Activated CD4-positive, alpha-beta T cell treated with anti-CD3 and anti-CD28 coated beads, Interleukin-10, Interleukin-2, amounts not matched to agents 100 ng/mL and 50 ng/mL, durations not matched to agents 16 hours and 8 hours (primary cell): ENCODE data around the gene IMMP2L.

Experiments
- DNase-seq: peaks from one replicate; pipeline ENCODE4 v3.0.0-alpha.2; 2020

IMMP2L gene

DNA sequence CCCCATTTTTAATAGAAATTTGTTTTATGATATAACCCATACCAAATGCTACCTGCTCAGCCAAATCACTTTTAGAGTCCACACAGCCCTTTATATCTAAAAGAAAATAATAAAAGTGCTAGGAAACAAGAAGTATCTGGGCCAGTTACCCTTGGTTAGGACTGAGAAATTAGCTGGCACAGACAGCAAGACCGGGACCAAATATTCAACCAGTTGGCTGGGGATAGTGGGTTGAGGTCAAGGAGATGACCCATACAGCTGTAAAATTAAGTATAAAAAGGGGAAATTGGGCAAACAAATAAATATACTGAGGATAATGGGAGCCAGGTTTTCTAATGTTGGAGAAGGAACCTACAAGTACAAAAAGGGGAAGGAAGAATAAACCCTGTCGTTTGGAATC lies 174.3 kb downstream of the IMMP2L start:
- DNase-seq: no peak

DNA sequence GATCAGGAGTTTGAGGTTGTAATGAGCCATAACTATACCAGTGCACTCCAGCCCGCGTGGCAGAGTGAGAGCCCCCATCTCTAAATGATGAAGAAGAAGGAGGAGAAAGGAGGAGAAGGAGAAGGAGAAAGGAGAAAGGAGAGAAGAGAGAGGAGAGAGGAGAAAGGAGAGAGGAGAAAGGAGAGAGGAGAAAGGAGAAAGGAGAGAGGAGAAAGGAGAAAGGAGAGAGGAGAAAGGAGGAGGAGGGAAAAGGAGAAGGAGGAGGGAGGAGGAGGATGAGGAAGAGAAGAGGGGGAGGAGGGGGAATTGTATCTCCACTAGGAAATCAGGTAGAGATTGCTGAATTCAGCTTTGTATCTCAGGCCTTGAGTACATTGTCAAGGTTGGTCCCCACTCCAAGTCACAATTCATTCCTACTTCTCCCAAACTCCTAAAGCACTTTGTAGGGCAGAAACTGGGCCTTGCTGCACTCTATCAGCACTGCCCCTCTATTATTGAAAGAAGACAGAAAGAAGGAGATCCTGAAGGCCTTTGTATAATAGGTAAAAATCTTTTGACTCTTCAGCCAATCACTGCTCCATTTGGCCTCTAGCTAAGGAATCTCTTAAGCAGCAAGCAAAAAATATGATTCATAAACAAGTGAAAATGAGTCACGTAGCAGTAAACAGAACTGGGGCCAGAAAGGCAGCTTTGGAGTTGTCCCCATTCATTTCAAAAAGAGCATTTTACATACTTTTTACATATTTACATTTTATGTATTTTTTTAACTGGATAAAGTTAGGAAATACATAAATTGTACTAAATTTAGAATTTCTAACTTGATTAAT lies 178.0 kb downstream of the IMMP2L start:
- DNase-seq: peak; percentile 6

DNA sequence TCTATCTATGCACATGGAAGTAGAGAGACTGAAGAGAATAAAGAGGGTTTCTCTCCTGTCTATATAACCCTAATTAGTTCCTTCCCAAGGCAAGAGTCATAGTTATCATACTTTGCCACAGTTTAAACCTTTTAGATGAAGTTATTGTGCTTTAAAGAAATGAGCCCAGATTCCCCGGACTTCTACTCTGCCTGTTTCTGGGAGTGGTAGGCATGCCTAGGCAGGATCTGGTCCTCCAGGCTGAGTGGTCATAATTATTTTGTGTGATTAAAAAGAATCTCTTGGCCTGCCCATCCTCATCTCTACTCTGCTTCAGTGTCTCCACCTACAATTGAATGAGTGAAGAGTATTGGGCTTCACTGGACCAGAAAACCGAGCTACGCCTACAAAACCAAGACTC lies 179.2 kb downstream of the IMMP2L start:
- no peak for DNase-seq

DNA sequence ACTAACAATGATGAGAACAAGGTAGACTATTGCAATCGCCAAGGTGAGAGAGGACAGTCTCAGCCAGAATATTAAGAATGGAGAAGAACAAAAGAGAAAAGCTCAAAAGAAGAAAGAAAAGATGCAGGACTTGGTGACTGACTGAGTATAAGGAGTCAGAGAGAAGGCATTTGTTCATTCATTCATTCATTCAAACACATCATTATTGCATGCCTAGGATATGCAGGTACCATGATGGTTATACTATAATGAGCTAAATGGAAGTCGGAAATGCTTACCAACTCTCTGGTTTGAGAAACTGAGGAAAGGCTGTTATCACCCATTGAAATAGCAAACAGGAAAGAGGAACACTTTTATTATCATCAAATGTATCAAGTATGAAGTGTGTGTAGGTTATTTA lies 180.7 kb downstream of the IMMP2L start:
- DNase-seq: no peak

DNA sequence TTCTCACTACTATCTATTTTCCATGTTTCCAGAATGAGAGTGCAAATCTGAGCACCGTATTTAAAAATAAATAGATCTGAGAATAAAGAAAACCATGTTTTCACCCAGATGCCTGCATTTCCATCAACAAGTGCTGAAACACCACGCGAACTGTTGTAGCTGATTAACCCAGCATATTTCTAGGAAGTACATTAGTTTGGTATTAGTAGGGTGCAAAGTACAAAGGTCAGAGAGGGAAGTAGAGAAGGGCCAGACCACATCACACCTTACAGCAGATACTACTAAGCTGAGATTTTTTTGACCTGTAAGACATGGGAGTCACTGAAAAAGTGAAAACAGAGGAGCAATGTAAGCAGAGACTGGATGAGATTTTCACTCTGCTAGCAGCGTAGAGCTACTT lies 181.3 kb downstream of the IMMP2L start:
- DNase-seq: no peak

DNA sequence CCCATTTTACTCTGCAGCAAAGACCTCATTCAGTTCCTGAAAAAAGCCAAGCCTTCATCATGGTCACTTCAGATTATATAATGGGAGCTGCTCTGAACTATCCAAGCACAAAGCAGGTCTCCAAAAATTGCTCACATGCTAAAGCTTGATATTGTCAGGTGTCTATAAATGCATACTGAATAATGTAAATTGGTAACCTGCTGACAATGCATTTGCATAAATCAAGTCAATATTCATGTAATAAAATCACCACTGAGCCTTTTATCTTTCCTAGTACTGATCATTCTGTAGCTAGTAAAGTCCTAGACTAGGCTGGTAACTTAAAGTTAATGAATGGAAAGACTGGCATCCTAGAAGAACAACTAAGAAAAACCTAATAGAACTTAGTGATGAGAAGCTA lies 188.3 kb downstream of the IMMP2L start:
- DNase-seq: no peak

DNA sequence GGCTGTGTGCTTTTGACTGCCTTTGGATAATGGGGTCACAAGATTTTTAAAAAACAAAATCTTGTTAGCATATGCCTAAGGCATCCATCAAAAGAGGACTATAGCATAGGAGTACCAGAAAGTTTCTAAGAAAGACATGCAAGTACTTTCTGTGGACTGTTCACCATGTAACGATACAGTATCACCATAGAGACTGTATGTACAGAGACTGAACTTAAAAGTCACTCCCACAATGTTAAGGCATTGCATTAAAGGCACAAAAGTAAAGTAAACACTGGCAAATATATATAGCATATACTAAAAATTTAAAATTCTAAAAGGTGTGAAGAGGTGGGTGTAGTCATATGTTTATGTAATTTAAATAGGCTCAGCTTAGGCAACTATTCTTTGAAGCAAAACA lies 190.9 kb downstream of the IMMP2L start:
- no peak for DNase-seq

DNA sequence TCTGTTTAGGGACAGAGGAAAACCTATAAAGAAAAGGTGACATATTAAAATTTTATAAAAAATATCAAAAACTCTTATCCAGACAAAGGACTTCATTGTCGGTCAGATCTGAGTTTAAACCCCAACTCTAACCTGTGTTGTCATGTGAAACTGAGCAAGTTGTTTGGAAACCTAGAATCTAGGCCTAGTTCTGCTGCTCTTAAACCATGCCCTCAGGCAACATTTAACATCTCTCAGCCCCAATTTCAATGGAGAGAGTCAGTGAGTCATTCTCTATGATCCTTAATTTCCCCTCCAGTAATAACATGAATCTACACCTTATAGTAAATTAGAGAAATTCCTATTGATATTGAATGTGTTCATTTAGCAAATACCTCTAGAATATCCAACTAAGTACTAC lies 192.3 kb downstream of the IMMP2L start:
- no peak for DNase-seq

DNA sequence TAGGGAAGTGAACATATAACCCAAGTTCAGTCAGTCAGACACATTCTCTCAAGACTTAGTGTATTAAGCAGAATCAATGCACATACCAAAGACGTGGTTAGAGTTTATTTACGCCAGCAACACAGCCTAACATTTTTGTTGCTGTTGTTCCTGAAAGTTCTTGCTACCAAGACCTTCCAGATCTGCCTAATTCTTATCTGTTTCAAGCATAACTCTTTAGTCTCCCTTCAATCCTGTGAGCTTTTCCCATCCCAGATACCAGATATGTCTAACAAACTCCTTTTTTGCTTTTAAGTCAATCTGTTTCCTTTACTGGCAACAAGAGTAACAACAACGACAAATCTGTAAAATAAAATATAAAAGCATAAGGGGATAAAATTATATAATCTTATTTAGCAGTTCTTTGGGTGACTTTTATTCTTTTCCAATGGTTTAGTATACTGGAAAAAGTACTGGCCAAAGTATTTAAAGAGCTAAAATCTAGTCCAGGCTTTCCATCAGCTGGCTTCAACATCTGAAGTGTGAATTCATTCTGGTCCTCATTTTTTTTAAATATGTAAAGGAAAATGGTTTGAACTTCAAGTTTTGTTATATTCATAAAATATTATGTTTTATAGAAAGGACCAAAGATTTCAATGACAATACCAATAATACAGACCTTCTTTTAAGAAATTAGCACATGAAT lies 193.8 kb downstream of the IMMP2L start:
- no peak for DNase-seq

DNA sequence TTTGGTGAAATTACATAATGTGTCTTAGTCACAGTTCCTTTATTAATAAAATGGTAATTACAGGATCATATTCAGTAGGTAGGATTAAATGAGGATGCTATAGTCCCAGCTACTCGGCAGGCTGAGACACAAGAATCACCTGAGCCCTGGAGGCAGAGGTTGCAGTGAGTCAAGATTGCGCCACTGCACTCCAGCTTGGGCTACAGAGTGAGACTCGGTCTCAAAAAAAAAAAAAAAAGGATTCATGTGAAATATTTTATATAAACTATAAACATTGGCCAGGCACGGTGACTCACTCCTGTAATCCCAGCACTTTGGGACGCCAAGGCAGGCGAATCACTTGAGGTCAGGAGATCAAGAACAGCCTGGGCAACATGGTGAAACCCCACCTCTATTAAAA lies 197.9 kb downstream of the IMMP2L start:
- no peak for DNase-seq

DNA sequence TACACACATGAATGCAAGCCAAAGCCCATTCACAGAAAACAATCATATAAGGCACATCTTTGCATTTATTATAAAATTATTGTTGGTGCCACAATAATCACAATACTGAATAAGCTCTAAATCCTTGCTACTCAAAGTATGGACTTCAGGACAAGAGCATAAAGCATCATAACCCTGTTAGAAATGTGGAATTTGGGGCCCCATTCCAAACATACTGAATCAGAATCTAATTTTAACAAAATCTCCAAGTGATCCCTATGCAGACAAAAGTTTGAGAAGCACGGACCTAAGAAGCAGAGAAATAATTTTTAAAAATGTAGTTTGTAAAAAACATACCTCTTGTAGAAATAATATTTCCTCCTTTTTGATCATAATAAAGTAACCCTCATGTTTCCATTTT lies 199.2 kb downstream of the IMMP2L start:
- no peak for DNase-seq

DNA sequence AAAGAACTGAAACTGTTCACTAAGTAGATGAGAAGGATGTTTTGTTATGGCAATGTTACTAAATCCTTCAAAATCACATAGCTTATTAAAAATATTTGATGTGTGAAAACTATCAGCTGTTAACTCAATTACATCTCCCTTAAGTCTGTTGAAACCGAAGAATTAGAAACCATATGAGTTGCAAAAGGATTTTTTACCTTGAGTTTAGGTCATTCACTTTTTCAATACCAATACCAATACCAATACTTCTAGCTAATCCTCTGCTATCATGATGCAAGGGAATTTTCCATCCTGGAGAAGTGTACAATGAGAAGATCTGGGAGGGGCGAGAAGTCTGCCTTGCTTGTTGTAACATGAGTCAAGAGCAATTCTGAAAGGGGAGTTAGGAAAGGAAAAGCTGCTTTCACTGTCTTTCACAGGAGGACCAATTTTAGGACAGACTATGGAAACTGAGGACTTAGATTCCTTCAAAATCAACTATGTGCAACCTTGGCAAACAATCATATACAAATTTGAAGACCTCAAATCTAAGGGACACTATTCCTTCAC lies 199.7 kb downstream of the IMMP2L start:
- DNase-seq: no peak

DNA sequence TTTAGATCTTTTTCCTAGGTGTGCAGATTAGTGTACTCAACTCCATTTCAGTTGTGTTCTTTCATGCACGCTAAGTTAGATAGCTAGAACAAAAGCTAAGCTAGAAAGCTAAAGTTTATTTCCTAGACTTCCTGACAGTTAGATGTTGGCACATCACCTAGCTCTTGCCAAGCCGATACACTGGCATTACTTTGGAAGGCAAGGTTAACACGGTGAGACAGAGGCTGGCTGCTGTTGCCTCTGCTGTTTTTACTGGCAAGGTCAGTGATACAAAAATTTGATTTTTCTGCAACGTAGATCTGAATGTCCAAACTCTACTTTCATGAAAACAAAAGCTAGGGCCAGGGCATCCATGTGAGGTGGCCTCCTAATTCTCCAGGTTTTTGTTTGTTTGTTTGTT lies 203.4 kb downstream of the IMMP2L start:
- DNase-seq: no peak

DNA sequence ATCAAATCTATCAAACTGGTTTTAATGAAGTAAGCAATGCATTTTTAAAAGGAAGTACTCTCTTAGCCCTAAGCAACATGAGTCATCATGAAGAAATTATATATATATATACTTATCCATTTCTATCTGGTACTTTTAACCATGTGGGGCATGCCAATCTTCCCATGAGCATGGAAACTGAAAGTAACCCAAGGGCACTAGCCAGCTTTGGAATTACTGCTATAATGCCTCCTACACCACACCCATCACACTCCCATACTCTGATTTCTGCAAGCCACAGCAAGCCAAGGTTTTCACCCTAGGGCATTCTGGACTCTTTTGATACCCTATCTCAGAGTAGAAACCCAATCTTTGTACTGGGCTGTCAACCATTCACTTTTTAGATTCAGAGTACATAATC lies 204.6 kb downstream of the IMMP2L start:
- DNase-seq: no peak

DNA sequence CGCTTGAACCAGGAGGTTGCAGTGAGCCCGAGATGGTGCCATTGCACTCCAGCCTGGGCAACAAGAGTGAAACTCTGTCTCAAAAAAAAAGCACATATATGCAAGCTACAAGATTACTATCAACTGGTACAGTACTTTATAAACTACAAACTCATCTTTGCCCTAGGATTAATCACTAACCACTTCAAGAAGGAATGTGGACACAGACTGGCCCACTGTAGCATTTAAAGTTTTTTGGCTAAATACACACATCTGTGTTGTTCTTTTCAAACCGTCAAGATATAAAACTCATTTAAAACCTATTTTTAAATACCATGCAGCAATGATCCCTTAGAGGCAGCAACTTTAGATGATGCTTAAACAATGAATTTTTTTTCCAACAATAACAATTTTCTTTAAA lies 205.4 kb downstream of the IMMP2L start:
- no peak for DNase-seq

DNA sequence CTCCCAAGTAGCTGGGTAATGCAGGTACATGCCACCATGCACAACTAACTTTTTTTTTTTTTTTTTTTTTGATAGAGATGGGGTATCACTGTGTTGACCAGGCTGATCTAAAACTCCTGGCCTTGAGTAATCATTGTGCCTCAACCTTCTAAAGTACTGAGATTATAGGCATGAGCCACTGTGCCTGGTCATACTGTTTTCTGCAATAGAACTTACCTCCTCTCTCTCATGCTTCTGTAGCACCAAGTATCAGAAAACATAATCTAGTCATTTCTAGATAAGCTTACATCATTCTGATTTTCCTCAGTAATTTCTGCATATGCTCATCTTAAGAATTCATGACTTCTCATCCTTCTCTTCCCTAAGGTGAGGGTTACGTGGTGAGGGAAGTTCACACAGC lies 210.0 kb downstream of the IMMP2L start:
- DNase-seq: peak; percentile 25

DNA sequence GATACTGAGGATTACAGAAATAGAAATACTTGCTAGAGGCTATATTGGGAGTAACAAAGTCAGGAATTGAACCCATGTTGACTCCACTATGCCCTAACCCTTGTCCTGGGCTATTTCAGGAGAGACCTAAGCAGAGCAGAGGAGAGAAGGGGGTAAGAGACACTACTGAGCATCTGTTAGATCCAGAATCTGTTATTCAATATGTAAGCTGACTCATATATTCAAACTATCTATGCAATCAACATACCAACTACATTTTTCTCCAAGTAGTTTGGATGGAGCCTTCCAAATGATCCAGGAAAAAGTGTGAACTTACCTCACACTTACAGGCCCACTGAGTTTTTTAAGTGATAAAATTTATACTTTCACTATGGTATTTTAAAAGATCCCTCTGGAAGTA lies 216.1 kb downstream of the IMMP2L start:
- DNase-seq: no peak

DNA sequence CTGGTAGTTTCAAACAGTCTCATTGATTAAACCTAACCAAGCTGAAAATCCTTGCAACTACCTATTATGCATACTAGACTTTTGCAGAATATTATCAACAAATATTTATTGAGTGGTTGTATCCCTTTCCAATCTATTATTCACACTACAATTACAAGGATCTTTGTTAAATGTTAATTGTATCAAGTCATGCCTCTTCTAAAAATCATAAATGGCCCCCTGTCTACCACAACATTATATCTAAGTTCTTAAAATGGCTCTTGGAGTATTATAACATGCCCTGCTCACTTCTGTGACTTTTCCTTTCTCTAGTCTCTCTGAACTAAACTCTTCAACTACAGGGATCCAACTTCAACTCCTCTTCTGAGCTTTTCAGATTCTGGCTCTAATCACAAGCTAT lies 219.3 kb downstream of the IMMP2L start:
- no peak for DNase-seq

DNA sequence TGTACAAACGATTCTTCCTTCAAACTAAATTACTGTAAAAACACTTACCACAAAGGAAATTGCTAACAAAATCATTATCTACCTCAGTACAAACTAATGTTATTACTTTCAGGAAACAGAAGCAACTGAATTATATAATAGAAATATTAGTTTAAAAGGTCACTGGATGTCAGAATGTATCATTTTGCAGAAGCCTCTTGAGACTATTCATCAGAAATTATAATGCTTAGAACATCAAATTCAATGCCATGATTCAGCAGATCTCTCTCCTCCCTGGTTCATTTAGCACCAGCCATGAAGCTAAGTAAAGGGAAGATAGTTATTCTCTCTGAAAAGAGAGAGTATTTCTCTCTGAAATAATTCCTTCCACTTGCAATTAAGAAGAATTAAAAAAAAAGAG lies 223.3 kb downstream of the IMMP2L start:
- no peak for DNase-seq

DNA sequence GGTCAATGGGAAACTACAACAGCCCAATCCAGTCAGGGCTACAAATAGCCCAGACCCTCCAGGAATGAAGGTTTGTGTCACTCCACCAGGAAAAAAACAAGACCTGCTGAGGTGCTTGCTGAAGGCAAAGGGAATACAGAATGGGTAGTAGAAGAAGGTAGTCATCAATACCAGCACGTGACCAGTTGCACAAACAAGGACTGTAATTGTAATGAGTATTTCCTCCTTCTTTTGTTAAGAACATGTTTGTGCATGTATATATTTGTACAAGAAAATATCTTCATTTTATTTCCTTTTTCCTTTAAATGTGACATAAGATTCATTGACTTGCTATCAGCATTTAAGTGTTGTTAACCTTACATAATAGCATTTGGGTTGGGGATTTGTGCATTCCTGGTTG lies 229.3 kb downstream of the IMMP2L start:
- DNase-seq: no peak

DNA sequence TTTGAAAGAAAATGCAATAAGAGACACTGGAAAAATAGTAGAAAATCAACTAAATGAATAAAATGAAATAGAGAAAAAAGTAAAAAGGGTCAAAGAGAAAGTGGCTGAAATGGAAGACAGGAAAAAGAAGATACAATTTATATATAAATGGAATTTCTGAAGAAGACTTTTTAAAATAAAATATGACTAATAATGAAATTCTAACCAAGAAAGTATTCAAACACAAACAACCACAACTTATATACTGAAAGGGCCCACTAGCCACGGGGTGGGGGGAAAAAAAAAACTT lies 232.1 kb downstream of the IMMP2L start:
- no peak for DNase-seq

DNA sequence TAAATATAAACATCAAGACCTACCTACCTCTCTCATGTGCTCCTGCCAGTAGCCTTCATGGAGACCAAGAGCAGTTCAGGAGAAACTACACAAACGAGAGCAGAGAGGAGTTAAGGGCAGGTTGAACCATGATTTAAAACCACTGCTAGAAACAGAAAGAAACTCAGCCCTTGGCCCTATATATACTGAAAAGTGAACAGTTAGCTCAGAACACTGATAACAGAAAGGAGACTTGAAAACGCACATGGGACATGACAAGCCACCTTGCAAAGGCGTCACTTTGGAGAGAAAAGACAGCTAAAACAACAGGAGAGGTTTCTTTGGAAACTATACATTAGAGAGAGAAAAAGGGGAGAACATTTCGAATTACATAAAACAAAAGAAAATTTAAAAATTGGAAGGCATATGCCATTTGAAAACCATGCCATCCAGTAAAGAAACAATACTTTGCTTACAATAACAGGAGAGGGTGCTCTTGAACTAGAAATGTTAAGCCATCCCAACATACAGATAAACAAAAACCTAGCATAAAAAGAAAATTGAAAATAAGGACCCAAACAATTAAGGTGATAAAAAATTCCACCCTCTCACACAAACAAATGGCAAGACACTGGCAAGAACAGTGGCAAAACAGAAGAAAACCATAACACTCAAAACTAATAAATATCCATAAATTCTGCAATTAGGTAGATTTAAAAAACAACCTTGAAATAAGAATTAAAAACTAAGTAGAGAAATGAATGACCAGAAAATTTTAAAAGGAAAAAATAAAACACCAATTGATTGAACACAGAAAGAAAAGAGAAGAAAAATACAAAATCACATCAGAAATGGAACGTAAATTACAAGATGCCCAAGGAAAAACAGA lies 232.7 kb downstream of the IMMP2L start:
- no peak for DNase-seq

DNA sequence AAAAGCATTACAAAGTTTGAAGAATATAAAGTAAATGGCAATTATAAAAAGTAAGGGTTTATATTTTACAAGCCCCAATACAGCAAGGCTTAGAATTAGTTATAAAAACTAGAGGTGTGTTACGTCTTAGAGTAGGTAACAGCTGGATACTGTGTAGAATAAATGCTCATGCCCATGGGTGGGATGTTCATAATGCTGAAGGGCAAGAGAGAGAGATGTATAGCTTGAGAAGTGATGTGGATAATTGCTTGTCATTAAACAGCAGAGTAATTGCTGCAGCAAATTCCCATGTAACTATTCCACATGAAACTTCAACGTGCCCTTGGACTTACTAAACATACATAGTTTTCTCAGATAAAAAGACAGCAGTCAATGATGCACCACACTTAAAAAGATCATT lies 233.8 kb downstream of the IMMP2L start:
- no peak for DNase-seq

DNA sequence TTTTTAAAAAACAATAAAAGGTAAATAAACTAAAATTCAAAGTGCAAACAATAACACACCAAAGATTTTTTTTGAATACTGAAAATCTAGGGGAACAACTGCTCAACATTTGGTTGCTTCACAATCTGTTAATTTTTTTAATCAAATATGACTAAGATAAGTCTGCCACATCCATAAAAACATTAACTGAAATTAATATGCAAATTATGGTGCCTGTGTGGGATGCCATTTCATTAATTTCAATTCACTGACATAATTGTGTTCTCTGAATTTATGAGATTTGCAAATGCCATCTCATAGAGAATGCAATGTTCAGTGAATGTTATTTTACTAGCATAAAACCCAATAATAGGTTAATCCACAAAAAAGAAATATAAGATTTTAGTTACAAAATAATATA lies 237.5 kb downstream of the IMMP2L start:
- DNase-seq: no peak
